Stimulated activated CD4-positive, alpha-beta T cell treated with anti-CD3 and anti-CD28 coated beads, TNF-alpha, amount 100 ng/mL, for 4 hours (primary cell): ENCODE results near the gene JADE2.
"Not testable (repeated sequence)": the region's sequence is repeated elsewhere in the genome, so short reads cannot be mapped to it uniquely, and the experiment has no call there.

Experiments
- DNase-seq, 3 experiments: peaks; one replicate each; pipeline ENCODE4 v3.0.0-alpha.2; 2020; ENCODE audit warnings: low read depth in 3 of 3

JADE2 gene

GRCh38 chr5:134590992-134591659, 65.7 kb downstream of the JADE2 start:
- no peak for DNase-seq

- DNase-seq = no peak
These were observed 66.8 kb downstream of the JADE2 start for GRCh38 chr5:134592141-134592746.

- no peak for DNase-seq
These were observed 68.9 kb downstream of the JADE2 start for GRCh38 chr5:134594336-134594735.

GRCh38 chr5:134594797-134595457, 69.5 kb downstream of the JADE2 start:
- no peak for DNase-seq

DNA sequence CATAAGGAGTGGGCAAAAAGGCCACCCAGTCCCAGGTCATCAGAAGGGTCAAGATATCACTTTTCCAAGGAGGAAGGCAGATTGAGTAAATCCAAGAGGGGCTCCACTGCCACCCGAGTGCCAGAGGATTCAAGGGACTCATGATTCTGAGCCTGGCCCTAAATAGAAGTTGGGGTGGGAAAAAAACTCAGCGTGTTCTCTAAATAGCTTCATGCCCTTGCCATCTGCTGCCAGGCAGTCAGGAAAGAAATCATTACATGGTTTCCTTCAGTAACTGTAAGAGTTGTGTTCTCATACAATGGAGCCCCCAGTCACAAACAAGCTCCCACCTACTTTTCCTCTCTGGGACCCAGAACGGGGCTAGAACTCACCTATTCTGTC, 70.0 kb downstream of the JADE2 start:
- DNase-seq = no peak

GRCh38 chr5:134599820-134600219, 74.3 kb downstream of the JADE2 start:
- DNase-seq = not testable (repeated sequence)

DNA sequence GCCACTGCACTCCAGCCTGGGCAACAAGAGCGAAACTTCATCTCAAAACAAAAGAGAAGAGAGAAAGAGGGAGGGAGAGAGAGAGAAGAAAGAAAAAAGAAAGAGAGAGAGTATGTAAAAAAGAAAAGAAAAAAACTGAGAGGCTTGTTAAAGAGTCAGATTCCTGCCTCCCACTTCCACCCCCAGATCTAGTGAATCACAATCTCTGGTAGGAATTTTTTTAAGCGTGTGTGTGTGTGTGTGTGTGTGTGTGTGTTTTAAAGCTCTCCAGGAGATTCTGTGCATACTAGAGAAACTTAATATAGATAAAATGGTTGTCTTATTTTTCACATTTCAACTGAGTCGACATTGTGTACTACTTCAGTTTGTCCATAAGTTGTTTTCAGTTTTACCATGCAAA, 75.1 kb downstream of the JADE2 start:
- no peak for DNase-seq

- DNase-seq = no peak
These were observed 77.6 kb downstream of the JADE2 start for GRCh38 chr5:134603059-134603458.

- DNase-seq = no peak
These were observed 79.4 kb downstream of the JADE2 start for GRCh38 chr5:134604908-134605307.

DNA sequence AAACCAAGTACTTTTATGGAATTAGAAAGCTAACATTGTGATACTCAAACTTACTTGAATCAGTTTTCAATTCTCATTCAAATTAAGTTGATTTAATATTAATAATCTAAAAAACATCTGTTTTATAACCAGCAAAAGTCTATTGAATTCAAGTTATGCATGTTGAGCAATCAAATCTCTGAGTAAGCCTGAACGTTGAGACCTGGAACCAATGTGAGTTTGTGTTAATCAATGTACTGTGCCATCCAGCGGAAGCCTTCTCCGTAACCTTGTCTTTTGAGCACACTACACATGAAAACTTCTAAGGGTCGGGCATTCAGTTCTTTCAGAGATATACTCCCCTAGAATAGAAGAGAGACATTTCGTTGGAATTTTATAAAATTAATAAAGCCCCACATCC, 81.3 kb downstream of the JADE2 start:
- DNase-seq = no peak

GRCh38 chr5:134608555-134608954, 83.1 kb downstream of the JADE2 start:
- no peak for DNase-seq

GRCh38 chr5:134609232-134609851, 83.9 kb downstream of the JADE2 start:
- DNase-seq = no peak

GRCh38 chr5:134610725-134611124, 85.3 kb downstream of the JADE2 start:
- no peak for DNase-seq

GRCh38 chr5:134611515-134611914, 86.0 kb downstream of the JADE2 start:
- DNase-seq = no peak

- DNase-seq = no peak
These were observed 89.1 kb downstream of the JADE2 start for GRCh38 chr5:134614450-134615085.

GRCh38 chr5:134620634-134621033, 95.2 kb downstream of the JADE2 start:
- DNase-seq = no peak

GRCh38 chr5:134625559-134625958, 100.1 kb downstream of the JADE2 start:
- DNase-seq = no peak

DNA sequence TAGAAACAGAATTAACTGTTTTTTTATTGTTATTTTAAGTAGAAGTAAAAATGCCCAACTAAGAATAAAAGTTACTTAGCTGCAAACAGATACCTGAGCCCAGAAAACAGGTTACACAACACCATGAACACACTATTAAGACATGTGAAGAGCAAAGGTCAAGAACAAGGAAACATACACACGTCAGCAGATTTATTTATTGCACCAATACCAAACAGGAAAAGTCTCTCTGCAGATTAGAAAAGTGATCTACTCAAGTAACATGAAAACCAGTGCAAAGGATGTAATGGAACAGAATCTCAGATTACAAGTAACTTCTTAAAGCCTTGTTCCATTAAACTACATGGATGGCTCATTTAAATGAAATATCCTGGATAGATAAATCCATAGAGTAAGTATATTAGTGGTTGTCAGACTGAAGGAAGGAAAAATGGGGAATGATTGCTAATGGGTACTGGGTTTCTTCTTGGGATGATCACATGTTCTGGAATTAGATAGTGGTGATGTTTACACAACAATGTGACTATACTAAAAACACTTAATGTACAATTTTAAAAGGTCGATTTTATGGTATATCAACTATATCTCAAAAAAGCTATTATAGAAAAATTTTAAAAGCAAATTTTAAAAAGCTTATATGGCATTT, 101.0 kb downstream of the JADE2 start:
- no peak for DNase-seq
